HepG2 (cell line): ENCODE data around the gene TBX21. TPM values are rescaled to one million over a fixed set of nuclear protein-coding genes. Genes with fewer than 3 reads are reported as not detected.
A peak's percentile ranks its signal among the peaks of the same experiment; 100 is the strongest.

ENCODE experiments used
- ATAC-seq: fragments of 200-7000 bp; cut with Tn5 transposase; 3 replicates; pipeline ENCODE4 v1.9.1; 2020; ENCODE audit warnings: mild to moderate bottlenecking, moderate library complexity
- BruUV-seq: library from RNA; stranded (reverse); fragments of 400-500 nt; replicated peaks from 2 replicates; lab custom pipeline; 2021; lab: Mats Ljungman, UMichigan
- CTCF ChIA-PET: fragments of 300-600 bp; formaldehyde crosslinking; extraction: SDS; loops from one replicate; lab custom pipeline; 2021; ENCODE audit warnings: low total read pairs, inconsistent platforms, low intra/inter-chr PET ratio; lab: Yijun Ruan, JAX
- POLR2A ChIA-PET: fragments of 350-600 bp; sonication (Branson Sonifier 250); formaldehyde crosslinking; loops from one replicate; lab custom pipeline; 2020; ENCODE audit warnings: antibody characterized with exemption, inconsistent platforms; lab: Yijun Ruan, JAX
- DNase-seq: peaks from one replicate; pipeline ENCODE4 v3.0.0-alpha.2; 2015; ENCODE audit warnings: low spot score
- FAIRE-seq: peaks from 3 replicates; lab custom pipeline; 2011; peaks lifted over from hg19 to GRCh38; lab: Jason Lieb, UNC
- H2AFZ ChIP-seq: one replicate; pipeline ENCODE4 v1.6.1; 2011; ENCODE audit warnings: low read length, inconsistent platforms
- H3K27ac ChIP-seq: fragments of 300-600 bp; 3 replicates; pipeline ENCODE4 v1.8.0; 2011; ENCODE audit warnings: mixed run types, mild to moderate bottlenecking, mixed read lengths, low read length, inconsistent platforms; ENCODE audit not compliant: insufficient read depth; ENCODE audit errors: extremely low read length
- H3K27me3 ChIP-seq, 2 experiments: fragments of 200-600 bp in 1 of 2; 2 replicates in 1 of 2; 3 replicates in 1 of 2; pipeline versions ENCODE4 v1.6.0 to v1.8.0; 2011; ENCODE audit warnings: low read length in 2 of 2, mild to moderate bottlenecking in 2 of 2, moderate library complexity in 2 of 2, inconsistent platforms in 1 of 2; ENCODE audit not compliant: insufficient read depth in 2 of 2, control insufficient read depth in 1 of 2
- H3K36me3 ChIP-seq, 2 experiments: fragments of 200-600 bp in 1 of 2; replicated peaks in 1 of 2; 2 replicates in 1 of 2; 3 replicates in 1 of 2; pipeline versions ENCODE4 v1.5.1 to v1.8.0; 2011; ENCODE audit warnings: low read length in 2 of 2, inconsistent platforms in 1 of 2; ENCODE audit not compliant: insufficient read depth in 2 of 2, control insufficient read depth in 1 of 2
- H3K4me1 ChIP-seq: 2 replicates; pipeline ENCODE4 v1.5.1; 2012; ENCODE audit warnings: low read length, inconsistent platforms; ENCODE audit not compliant: insufficient read depth
- H3K4me2 ChIP-seq: 2 replicates; pipeline ENCODE4 v1.6.0; 2011; ENCODE audit warnings: low read depth, low read length, inconsistent platforms
- H3K4me3 ChIP-seq, 3 experiments: fragments of 200-600 bp in 1 of 3; sonication (generic), shearing (Covaris generic) in 1 of 3; replicated peaks in 1 of 3; 2 replicates each; pipeline ENCODE4 v1.5.1; 2011 to 2016; ENCODE audit warnings: low read length in 3 of 3, inconsistent platforms in 2 of 3, low read depth in 2 of 3, mild to moderate bottlenecking in 2 of 3, control low read depth in 1 of 3, mixed read lengths in 1 of 3; ENCODE audit not compliant: insufficient read depth in 1 of 3
- H3K79me2 ChIP-seq: one replicate; pipeline ENCODE4 v1.6.1; 2011; ENCODE audit warnings: low read length, inconsistent platforms; ENCODE audit not compliant: insufficient read depth
- H3K9ac ChIP-seq: 2 replicates; pipeline ENCODE4 v1.6.0; 2011; ENCODE audit warnings: mild to moderate bottlenecking, low read depth, low read length, inconsistent platforms; ENCODE audit not compliant: insufficient read depth
- H3K9me3 ChIP-seq: 2 replicates; pipeline ENCODE4 v1.5.1; 2012; ENCODE audit warnings: mild to moderate bottlenecking, low read length
- H4K20me1 ChIP-seq: 2 replicates; pipeline ENCODE4 v1.6.0; 2011; ENCODE audit warnings: inconsistent platforms, mild to moderate bottlenecking, low read length, moderate library complexity; ENCODE audit not compliant: insufficient read depth
- ATF5 ChIP-seq: sonication (generic); formaldehyde crosslinking; IDR thresholded peaks from 2 replicates; pipeline ENCODE4 v1.4.0; 2020; ENCODE audit warnings: mild to moderate bottlenecking, low read depth, missing genetic modification reagents
- CENPBD1 ChIP-seq: sonication (generic); formaldehyde crosslinking; IDR thresholded peaks from 2 replicates; pipeline ENCODE4 v1.8.0; 2022; ENCODE audit warnings: missing genetic modification reagents, low read depth, mild to moderate bottlenecking, borderline replicate concordance
- HCFC1 ChIP-seq: fragments of 150-350 bp; IDR thresholded peaks from 2 replicates; pipeline ENCODE4 v1.6.1; 2014; ENCODE audit warnings: low read depth, low read length
- KDM2A ChIP-seq: sonication (generic); formaldehyde crosslinking; IDR thresholded peaks from 2 replicates; pipeline ENCODE4 v1.4.0; 2020; ENCODE audit warnings: low read depth, missing genetic modification reagents, borderline replicate concordance
- SP2 ChIP-seq: sonication (generic); formaldehyde crosslinking; IDR thresholded peaks from 2 replicates; pipeline ENCODE4 v1.5.1; 2020; ENCODE audit warnings: mild to moderate bottlenecking, missing genetic modification reagents
- SP4 ChIP-seq: sonication (generic); formaldehyde crosslinking; IDR thresholded peaks from 2 replicates; pipeline ENCODE4 v1.8.1; 2023; ENCODE audit warnings: mild to moderate bottlenecking, missing genetic modification reagents
- ZBTB2 ChIP-seq: sonication (generic); formaldehyde crosslinking; IDR thresholded peaks from 2 replicates; pipeline ENCODE4 v1.8.0; 2022; ENCODE audit warnings: low read depth, missing genetic modification reagents
- ZFY ChIP-seq: sonication (generic); formaldehyde crosslinking; IDR thresholded peaks from 2 replicates; pipeline ENCODE4 v1.4.0; 2020; ENCODE audit warnings: missing genetic modification reagents
- ZNF691 ChIP-seq: sonication (generic); formaldehyde crosslinking; IDR thresholded peaks from 2 replicates; pipeline ENCODE4 v1.4.0; 2020; ENCODE audit warnings: missing genetic modification reagents, low read depth, mild to moderate bottlenecking, borderline replicate concordance
- whole genome bisulfite sequencing: methylation state at CpG from one replicate; pipeline ENCODE4 v1.1.6; 2017; ENCODE audit warnings: low lambda C conversion rate; 5-methylcytosine and 5-hydroxymethylcytosine counted together
- in situ Hi-C: cut with HindIII; loops from 2 replicates; pipeline ENCODE4 v1.10.0; 2017; ENCODE audit warnings: low pct_unique_long_range_greater_than_20kb; ENCODE audit not compliant: extremely low pct_ligation_motif_present
- intact Hi-C: fragments of 100-400 bp; cut with micrococcal nuclease; formaldehyde crosslinking; loops from one replicate; pipeline ENCODE4 v1.10.0; 2022; ENCODE audit not compliant: unreplicated experiment
- polyA plus RNA-seq, 8 experiments: library from polyadenylated mRNA; depleted of rRNA in 3 of 8; stranded (reverse) in 7 of 8; unstranded in 1 of 8; fragments of >200 nt; fragmentation: Illumina TruSeq in 4 of 8; extraction: Trizol in 4 of 8; gene quantifications; 2 replicates each; pipeline versions ENCODE4 v1.2.1 to v1.2.3, GENCODE V29; 2011 to 2016; ENCODE audit warnings: low read depth in 4 of 8, missing spikeins in 1 of 8, mixed read lengths in 1 of 8; ENCODE audit not compliant: insufficient read depth in 1 of 8
- total RNA-seq, 5 experiments: library from RNA; depleted of rRNA; stranded (reverse); fragments of >200 nt; fragmentation: Illumina TruSeq; extraction: Trizol; gene quantifications; 2 replicates each; pipeline ENCODE4 v1.2.3, GENCODE V29; 2016; ENCODE audit warnings: low read depth in 1 of 5
- TF ChIP-seq, protein P1 (sequence below): sonication (generic); formaldehyde crosslinking; IDR thresholded peaks from 2 replicates; pipeline ENCODE4 v1.4.0; 2020; ENCODE audit warnings: missing genetic modification reagents
- TF ChIP-seq, protein P2 (sequence below): sonication (generic); formaldehyde crosslinking; IDR thresholded peaks from 2 replicates; pipeline ENCODE4 v1.8.1; 2023; ENCODE audit warnings: mild to moderate bottlenecking, missing genetic modification reagents

The TBX21 gene
- total and polyA plus RNA-seq, 2 of the 13 experiments (the other 11 are each of a cell fraction or from before 2014, with no cell fraction given): not detected

- TF ChIP-seq HCFC1: no peak
- TF ChIP-seq, protein P1, sequence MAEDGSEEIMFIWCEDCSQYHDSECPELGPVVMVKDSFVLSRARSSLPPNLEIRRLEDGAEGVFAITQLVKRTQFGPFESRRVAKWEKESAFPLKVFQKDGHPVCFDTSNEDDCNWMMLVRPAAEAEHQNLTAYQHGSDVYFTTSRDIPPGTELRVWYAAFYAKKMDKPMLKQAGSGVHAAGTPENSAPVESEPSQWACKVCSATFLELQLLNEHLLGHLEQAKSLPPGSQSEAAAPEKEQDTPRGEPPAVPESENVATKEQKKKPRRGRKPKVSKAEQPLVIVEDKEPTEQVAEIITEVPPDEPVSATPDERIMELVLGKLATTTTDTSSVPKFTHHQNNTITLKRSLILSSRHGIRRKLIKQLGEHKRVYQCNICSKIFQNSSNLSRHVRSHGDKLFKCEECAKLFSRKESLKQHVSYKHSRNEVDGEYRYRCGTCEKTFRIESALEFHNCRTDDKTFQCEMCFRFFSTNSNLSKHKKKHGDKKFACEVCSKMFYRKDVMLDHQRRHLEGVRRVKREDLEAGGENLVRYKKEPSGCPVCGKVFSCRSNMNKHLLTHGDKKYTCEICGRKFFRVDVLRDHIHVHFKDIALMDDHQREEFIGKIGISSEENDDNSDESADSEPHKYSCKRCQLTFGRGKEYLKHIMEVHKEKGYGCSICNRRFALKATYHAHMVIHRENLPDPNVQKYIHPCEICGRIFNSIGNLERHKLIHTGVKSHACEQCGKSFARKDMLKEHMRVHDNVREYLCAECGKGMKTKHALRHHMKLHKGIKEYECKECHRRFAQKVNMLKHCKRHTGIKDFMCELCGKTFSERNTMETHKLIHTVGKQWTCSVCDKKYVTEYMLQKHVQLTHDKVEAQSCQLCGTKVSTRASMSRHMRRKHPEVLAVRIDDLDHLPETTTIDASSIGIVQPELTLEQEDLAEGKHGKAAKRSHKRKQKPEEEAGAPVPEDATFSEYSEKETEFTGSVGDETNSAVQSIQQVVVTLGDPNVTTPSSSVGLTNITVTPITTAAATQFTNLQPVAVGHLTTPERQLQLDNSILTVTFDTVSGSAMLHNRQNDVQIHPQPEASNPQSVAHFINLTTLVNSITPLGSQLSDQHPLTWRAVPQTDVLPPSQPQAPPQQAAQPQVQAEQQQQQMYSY: no peak
- TF ChIP-seq SP4: 0 out of 2 replicates have a peak, but pooled peaks have one; percentile 28
- TF ChIP-seq, protein P2, sequence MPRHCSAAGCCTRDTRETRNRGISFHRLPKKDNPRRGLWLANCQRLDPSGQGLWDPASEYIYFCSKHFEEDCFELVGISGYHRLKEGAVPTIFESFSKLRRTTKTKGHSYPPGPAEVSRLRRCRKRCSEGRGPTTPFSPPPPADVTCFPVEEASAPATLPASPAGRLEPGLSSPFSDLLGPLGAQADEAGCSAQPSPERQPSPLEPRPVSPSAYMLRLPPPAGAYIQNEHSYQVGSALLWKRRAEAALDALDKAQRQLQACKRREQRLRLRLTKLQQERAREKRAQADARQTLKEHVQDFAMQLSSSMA: no peak
Observed at GRCh38 chr17:47713980-47714700, 18.9 kb upstream of the TBX21 start (continued).

- Histone ChIP-seq H3K27me3 (peaks cover 7 to 62% of the 10 kb centered on the region in 2 experiments), H3K36me3 (no peaks in the 10 kb centered on the region), H3K9me3 (no peaks in the 10 kb centered on the region), H3K4me1 (peaks cover 16% of the 10 kb centered on the region), H4K20me1 (no peaks in the 10 kb centered on the region), H3K4me2 (no peak overlapping the region), H2AFZ (no peak overlapping the region), H3K9ac (no peak overlapping the region), H3K27ac (no peak overlapping the region), H3K4me3 (no peak overlapping the region), H3K79me2 (no peaks in the 10 kb centered on the region)
- ChIA-PET POLR2A (no interaction called here), CTCF (no interaction called here)
- intact Hi-C loops (no loop called here), in situ Hi-C loops (no loop called here)
- no peak for DNase-seq
- TF ChIP-seq ZFY (CRISPR knock-in tag) (no peak), SP2 (no peak), ZBTB2 (CRISPR knock-in tag) (no peak), CENPBD1 (CRISPR knock-in tag) (no peak), ZNF691 (CRISPR knock-in tag) (no peak), ATF5 (CRISPR knock-in tag) (no peak), KDM2A (CRISPR knock-in tag) (no peak)
- BruUV-seq: no TSS peak
- no peak for ATAC-seq
- no peak for FAIRE-seq
- 31% methylated on average over 6 of the region's 6 CpGs for WGBS
Observed at GRCh38 chr17:47714773-47715396, 18.2 kb upstream of the TBX21 start.
